Activated CD8-positive, alpha-beta T cell treated with anti-CD3 and anti-CD28 coated beads for 36 hours (primary cell): ENCODE data around the gene RASGRF2. TPM values are rescaled to one million over a fixed set of nuclear protein-coding genes. Genes with fewer than 3 reads are reported as not detected.

ENCODE experiments used
- ATAC-seq: fragments of 200-7000 bp; cut with Tn5 transposase; one replicate; pipeline ENCODE4 v1.10.0; 2021; ENCODE audit warnings: mild to moderate bottlenecking, moderate library complexity
- CTCF ChIA-PET: fragments of 350-600 bp; sonication (Branson Sonifier 250); formaldehyde crosslinking; loops from one replicate; lab custom pipeline; 2021; ENCODE audit warnings: antibody characterized with exemption; lab: Charles Lee
- POLR2A ChIA-PET: fragments of 350-600 bp; sonication (Branson Sonifier 250); formaldehyde crosslinking; loops from one replicate; lab custom pipeline; 2021; ENCODE audit warnings: antibody characterized with exemption; lab: Charles Lee
- DNase-seq: peaks from one replicate; pipeline ENCODE4 v3.0.0-alpha.2; 2020
- H3K27ac Mint-ChIP-seq: one replicate; pipeline ENCODE4 v1.8.0; 2021; ENCODE audit warnings: mild to moderate bottlenecking, mixed read lengths
- H3K27me3 Mint-ChIP-seq: one replicate; pipeline ENCODE4 v1.8.0; 2021; ENCODE audit warnings: mixed read lengths
- H3K36me3 Mint-ChIP-seq: one replicate; pipeline ENCODE4 v1.8.0; 2021; ENCODE audit warnings: low read depth, mixed read lengths
- H3K4me1 Mint-ChIP-seq: one replicate; pipeline ENCODE4 v1.8.0; 2021; ENCODE audit warnings: low read depth, mixed read lengths
- H3K4me3 Mint-ChIP-seq: one replicate; pipeline ENCODE4 v1.8.0; 2021; ENCODE audit warnings: mild to moderate bottlenecking, moderate library complexity, mixed read lengths
- H3K9me3 Mint-ChIP-seq: one replicate; pipeline ENCODE4 v1.8.0; 2021; ENCODE audit warnings: mixed read lengths
- CTCF ChIP-seq: fragments of 200-600 bp; IDR thresholded peaks from one replicate; pipeline ENCODE4 v1.8.0; 2022; ENCODE audit warnings: antibody characterized with exemption, mild to moderate bottlenecking
- intact Hi-C: fragments of 100-400 bp; cut with micrococcal nuclease; formaldehyde crosslinking; loops from one replicate; pipeline ENCODE4 v1.10.0; 2022
- total RNA-seq, 2 experiments: library from RNA; stranded (reverse); gene quantifications; one replicate each; pipeline ENCODE4 v1.2.3, GENCODE V29; 2021

Gene RASGRF2
- total RNA-seq, 2 experiments from 2014 or later, result 14.9 to 15.8 TPM

GRCh38 chr5:81093536-81094196 lies 133.5 kb downstream of the RASGRF2 start:
- no peak for TF ChIP-seq CTCF
- POLR2A ChIA-PET, result no interaction called here
- peak; percentile 51 for ATAC-seq

GRCh38 chr5:81095835-81096234 lies 135.7 kb downstream of the RASGRF2 start:
- CTCF ChIA-PET, result interaction anchor here (1.1 to 3.1 kb wide), 2 partner anchors 12 to 33 kb away, joined by 3 to 34 read pairs; no protein-coding TSS in a partner anchor

More at GRCh38 chr5:81093536-81094196, 133.5 kb downstream of the RASGRF2 start:
- no peaks in the 10 kb centered on the region for H3K9me3 Mint-ChIP-seq
- peaks cover 2% of the 10 kb centered on the region for H3K4me1 Mint-ChIP-seq
- no peak overlapping the region for H3K4me3 Mint-ChIP-seq
- CTCF ChIA-PET, result interaction anchor here (1.5 to 3.1 kb wide), 2 partner anchors 14 kb away, joined by 5 to 34 read pairs; no protein-coding TSS in a partner anchor
- no peak overlapping the region for H3K27ac Mint-ChIP-seq
- H3K36me3 Mint-ChIP-seq, result peaks cover 11% of the 10 kb centered on the region
- no peak for DNase-seq
- intact Hi-C loops, result no loop called here
- H3K27me3 Mint-ChIP-seq, result no peaks in the 10 kb centered on the region

GRCh38 chr5:81097713-81098112 lies 137.6 kb downstream of the RASGRF2 start:
- intact Hi-C loops, result no loop called here
- ChIA-PET POLR2A (interaction anchor here (0.6 kb wide), 1 partner anchor 240 kb away, joined by 4 read pairs; no protein-coding TSS in a partner anchor), CTCF (interaction anchor here (1.3 to 3.1 kb wide), 2 partner anchors 11 to 14 kb away, joined by 3 to 21 read pairs; no protein-coding TSS in a partner anchor)
- H3K4me3 Mint-ChIP-seq, result no peak overlapping the region
- TF ChIP-seq CTCF, result no peak
- ATAC-seq, result no peak
- peaks cover 15% of the 10 kb centered on the region for H3K36me3 Mint-ChIP-seq
- no peaks in the 10 kb centered on the region for H3K9me3 Mint-ChIP-seq
- DNase-seq, result no peak
- H3K27ac Mint-ChIP-seq, result no peak overlapping the region
- H3K27me3 Mint-ChIP-seq, result no peaks in the 10 kb centered on the region
- no peaks in the 10 kb centered on the region for H3K4me1 Mint-ChIP-seq

More at GRCh38 chr5:81095835-81096234, 135.7 kb downstream of the RASGRF2 start:
- POLR2A ChIA-PET, result interaction anchor here (0.7 kb wide), 1 partner anchor 31 kb away, joined by 3 read pairs; no protein-coding TSS in a partner anchor
- Mint-ChIP-seq H3K36me3 (peaks cover 13% of the 10 kb centered on the region), H3K27me3 (no peaks in the 10 kb centered on the region), H3K4me3 (no peak overlapping the region), H3K4me1 (no peaks in the 10 kb centered on the region), H3K9me3 (no peaks in the 10 kb centered on the region), H3K27ac (no peak overlapping the region)
- no peak for DNase-seq
- no peak for TF ChIP-seq CTCF
- no peak for ATAC-seq
- intact Hi-C loops, result no loop called here

GRCh38 chr5:81105261-81105877 lies 145.2 kb downstream of the RASGRF2 start:
- ATAC-seq, result peak; percentile 40
- no peak overlapping the region for H3K4me3 Mint-ChIP-seq
- H3K9me3 Mint-ChIP-seq, result no peaks in the 10 kb centered on the region
- H3K36me3 Mint-ChIP-seq, result peaks cover 6% of the 10 kb centered on the region
- CTCF ChIA-PET, result interaction anchor here (1.0 kb wide), 1 partner anchor 147 kb away, joined by 3 read pairs; no protein-coding TSS in a partner anchor
- no peak for DNase-seq
- POLR2A ChIA-PET, result no interaction called here
- no peaks in the 10 kb centered on the region for H3K27me3 Mint-ChIP-seq
- TF ChIP-seq CTCF, result no peak
- H3K27ac Mint-ChIP-seq, result peak overlapping the region; percentile 20
- H3K4me1 Mint-ChIP-seq, result peaks cover 29% of the 10 kb centered on the region
- intact Hi-C loops, result loop anchor here (5.0 kb wide), 2 partner anchors 143 to 418 kb away; partner anchors contain the start of gene RASGRF2

- intact Hi-C loops, result no loop called here
- H3K27ac Mint-ChIP-seq, result no peak overlapping the region
- peaks cover 30% of the 10 kb centered on the region for H3K36me3 Mint-ChIP-seq
- peaks cover 2% of the 10 kb centered on the region for H3K4me1 Mint-ChIP-seq
- no peak for TF ChIP-seq CTCF
- no peak for DNase-seq
- H3K4me3 Mint-ChIP-seq, result no peak overlapping the region
- CTCF ChIA-PET, result interaction anchor here (0.8 to 0.9 kb wide), 2 partner anchors 9 to 139 kb away, joined by 3 read pairs; no protein-coding TSS in a partner anchor
- POLR2A ChIA-PET, result no interaction called here
- no peaks in the 10 kb centered on the region for H3K9me3 Mint-ChIP-seq
- ATAC-seq, result no peak
- H3K27me3 Mint-ChIP-seq, result no peaks in the 10 kb centered on the region
Observed at GRCh38 chr5:81115261-81115660, 155.1 kb downstream of the RASGRF2 start.
